Endothelial cell of umbilical vein (primary cell): Measurements from ENCODE around the gene RNLS. TPM values are rescaled to one million over a fixed set of nuclear protein-coding genes. Genes with fewer than 3 reads are reported as not detected.

ENCODE experiments used
- BruUV-seq: library from RNA; stranded (reverse); fragments of 400-500 nt; replicated peaks from 2 replicates; lab custom pipeline; 2021; lab: Mats Ljungman, UMichigan
- CTCF ChIA-PET: fragments of 300-600, 350-600 bp; sonication (Branson Sonifier 250); formaldehyde crosslinking; loops from one replicate; lab custom pipeline; 2021; ENCODE audit warnings: antibody characterized with exemption, inconsistent platforms; lab: Charles Lee
- POLR2A ChIA-PET: fragments of 300-600, 350-600 bp; sonication (Branson Sonifier 250); formaldehyde crosslinking; loops from one replicate; lab custom pipeline; 2021; ENCODE audit warnings: antibody characterized with exemption, inconsistent platforms; lab: Charles Lee
- DNase-seq: peaks from one replicate; pipeline ENCODE4 v3.0.0-alpha.2; 2011; ENCODE audit warnings: low read depth, low spot score
- FAIRE-seq: peaks from 2 replicates; lab custom pipeline; 2011; peaks lifted over from hg19 to GRCh38; lab: Jason Lieb, UNC
- H2AFZ ChIP-seq: 2 replicates; pipeline ENCODE4 v1.6.0; 2012; ENCODE audit warnings: low read depth, low read length, control low read depth, inconsistent platforms
- H3K27ac ChIP-seq: 2 replicates; pipeline ENCODE4 v1.5.1; 2011; ENCODE audit warnings: low read depth, mild to moderate bottlenecking, control low read depth, low read length, moderate library complexity; ENCODE audit not compliant: insufficient read depth
- H3K27me3 ChIP-seq, 2 experiments: 2 replicates each; pipeline versions ENCODE4 v1.6.0 to v1.6.1; 2011; ENCODE audit warnings: low read length in 2 of 2, mixed read lengths in 1 of 2; ENCODE audit not compliant: control insufficient read depth in 2 of 2, insufficient read depth in 2 of 2
- H3K36me3 ChIP-seq, 2 experiments: 2 replicates in 1 of 2; 3 replicates in 1 of 2; pipeline ENCODE4 v1.5.1; 2011; ENCODE audit warnings: low read length in 2 of 2, mild to moderate bottlenecking in 1 of 2, moderate library complexity in 1 of 2; ENCODE audit not compliant: control insufficient read depth in 2 of 2, insufficient read depth in 2 of 2; ENCODE audit errors: extremely low read depth in 1 of 2
- H3K4me1 ChIP-seq: 3 replicates; pipeline ENCODE4 v1.5.1; 2011; ENCODE audit warnings: mild to moderate bottlenecking, low read length; ENCODE audit not compliant: control insufficient read depth, insufficient read depth; ENCODE audit errors: extremely low read depth
- H3K4me2 ChIP-seq: 2 replicates; pipeline ENCODE4 v1.6.1; 2011; ENCODE audit warnings: low read length, control low read depth, mixed read lengths; ENCODE audit not compliant: insufficient read depth
- H3K4me3 ChIP-seq, 3 experiments: fragments of 200-600 bp in 1 of 3; sonication (generic), shearing (Covaris generic) in 1 of 3; replicated peaks in 1 of 3; 2 replicates each; pipeline ENCODE4 v1.5.1; 2011 to 2016; ENCODE audit warnings: control low read depth in 3 of 3, low read length in 3 of 3, mild to moderate bottlenecking in 2 of 3, inconsistent platforms in 1 of 3, low read depth in 1 of 3, moderate library complexity in 1 of 3; ENCODE audit not compliant: insufficient read depth in 1 of 3
- H3K79me2 ChIP-seq: 2 replicates; pipeline ENCODE4 v1.6.0; 2012; ENCODE audit warnings: low read length, inconsistent platforms; ENCODE audit not compliant: control insufficient read depth, insufficient read depth
- H3K9ac ChIP-seq: replicated peaks from 2 replicates; pipeline ENCODE3; 2011; ENCODE audit warnings: low read length, control low read depth; ENCODE audit not compliant: insufficient read depth; ENCODE audit errors: extremely low read depth
- H3K9me1 ChIP-seq: replicated peaks from 3 replicates; pipeline ENCODE4 v1.6.0; 2011; ENCODE audit warnings: mild to moderate bottlenecking, low read length; ENCODE audit not compliant: control insufficient read depth, insufficient read depth; ENCODE audit errors: extremely low read depth
- H3K9me3 ChIP-seq: replicated peaks from 2 replicates; pipeline ENCODE4 v1.5.1; 2012; ENCODE audit warnings: low read length, inconsistent platforms; ENCODE audit not compliant: control insufficient read depth, insufficient read depth
- H4K20me1 ChIP-seq: replicated peaks from 2 replicates; pipeline ENCODE3; 2011; ENCODE audit warnings: mild to moderate bottlenecking, low read length; ENCODE audit not compliant: control insufficient read depth, insufficient read depth; ENCODE audit errors: extremely low read depth
- EZH2 ChIP-seq: IDR thresholded peaks from 2 replicates; pipeline ENCODE4 v1.6.1; 2012; ENCODE audit warnings: borderline replicate concordance, low read depth, mild to moderate bottlenecking, moderate library complexity, low read length, inconsistent platforms; ENCODE audit not compliant: severe bottlenecking
- FOS ChIP-seq: IDR thresholded peaks from 2 replicates; pipeline ENCODE4 v1.6.1; 2011; ENCODE audit warnings: mild to moderate bottlenecking, low read length, moderate library complexity, borderline replicate concordance; ENCODE audit not compliant: insufficient read depth
- GATA2 ChIP-seq: IDR thresholded peaks from 2 replicates; pipeline ENCODE4 v1.7.0; 2011; ENCODE audit warnings: low read depth, mild to moderate bottlenecking, moderate library complexity, mixed read lengths, low read length; ENCODE audit not compliant: insufficient read length, insufficient read depth
- JUN ChIP-seq: IDR thresholded peaks from 2 replicates; pipeline ENCODE4 v1.6.1; 2011; ENCODE audit warnings: borderline replicate concordance, low read depth; ENCODE audit not compliant: insufficient read length, insufficient read depth
- MAX ChIP-seq: IDR thresholded peaks from 2 replicates; pipeline ENCODE4 v1.6.1; 2011; ENCODE audit not compliant: insufficient read depth, insufficient read length
- MYC ChIP-seq: IDR thresholded peaks from one replicate; pipeline ENCODE4 v1.6.1; 2011; ENCODE audit warnings: mild to moderate bottlenecking, low read depth, low read length
- POLR2A ChIP-seq: IDR thresholded peaks from 2 replicates; pipeline ENCODE4 v1.6.1; 2012; ENCODE audit warnings: low read depth, mild to moderate bottlenecking, control low read depth, low read length
- POLR2AphosphoS5 ChIP-seq: IDR thresholded peaks from 2 replicates; pipeline ENCODE4 v1.6.1; 2012; ENCODE audit warnings: low read depth, mild to moderate bottlenecking, control low read depth, low read length, moderate library complexity; ENCODE audit not compliant: insufficient read depth
- dilution Hi-C: fragments of 300-500 bp; cut with MboI; formaldehyde crosslinking; loops from one replicate; pipeline ENCODE4 v1.15.0; 2019; ENCODE audit warnings: low sequenced_read_pairs; ENCODE audit not compliant: extremely low pct_ligation_motif_present
- intact Hi-C: fragments of 100-400 bp; cut with micrococcal nuclease; formaldehyde crosslinking; loops from one replicate; pipeline ENCODE4 v1.10.0; 2022
- polyA plus RNA-seq, 4 experiments: library from polyadenylated mRNA; depleted of rRNA in 3 of 4; stranded (reverse) in 3 of 4; unstranded in 1 of 4; fragments of >200 nt; gene quantifications; 2 replicates each; pipeline versions ENCODE4 v1.2.1 to v1.2.3, GENCODE V29; 2011 to 2012; ENCODE audit warnings: missing spikeins in 1 of 4
- total RNA-seq: library from RNA; stranded (reverse); gene quantifications from 2 replicates; pipeline ENCODE4 v1.2.3, GENCODE V29; 2021
- TF ChIP-seq, protein P1 (sequence below), 2 donors: IDR thresholded peaks; 1 replicate in 1 of 2; 2 replicates in 1 of 2; pipeline ENCODE4 v1.5.1; 2011; ENCODE audit warnings: low read length in 2 of 2, mild to moderate bottlenecking in 2 of 2, moderate library complexity in 2 of 2, control low read depth in 1 of 2, inconsistent platforms in 1 of 2, low read depth in 1 of 2; ENCODE audit not compliant: insufficient read depth in 1 of 2; ENCODE audit errors: extremely low read depth in 1 of 2

Gene RNLS
- total and polyA plus RNA-seq, 2 donors (not counting 3 experiments of a cell fraction or from before 2014, with no cell fraction given) = 2.5 to 4.6 TPM

- Histone ChIP-seq H2AFZ (no peak overlapping the region), H3K4me1 (no peaks in the 10 kb centered on the region), H3K27me3 (no peaks in the 10 kb centered on the region), H3K4me2 (no peak overlapping the region), H3K9ac (no peak overlapping the region), H3K79me2 (no peaks in the 10 kb centered on the region), H3K27ac (no peak overlapping the region), H3K9me3 (no peaks in the 10 kb centered on the region), H4K20me1 (no peaks in the 10 kb centered on the region), H3K4me3 (no peak overlapping the region), H3K9me1 (no peaks in the 10 kb centered on the region), H3K36me3 (no peaks in the 10 kb centered on the region)
- intact Hi-C loops (no loop called here), dilution Hi-C loops (no loop called here)
- ChIA-PET POLR2A (no interaction called here), CTCF (interaction anchor here (0.6 to 0.8 kb wide), 2 partner anchors 11 to 22 kb away, joined by 3 read pairs; no protein-coding TSS in a partner anchor)
- FAIRE-seq (no peak), DNase-seq (no peak)
- TF ChIP-seq FOS = no peak
- no peak for TF ChIP-seq GATA2
- no peak for TF ChIP-seq POLR2AphosphoS5
- no peak for TF ChIP-seq POLR2A
- no peak for TF ChIP-seq MYC
- TF ChIP-seq, protein P1, sequence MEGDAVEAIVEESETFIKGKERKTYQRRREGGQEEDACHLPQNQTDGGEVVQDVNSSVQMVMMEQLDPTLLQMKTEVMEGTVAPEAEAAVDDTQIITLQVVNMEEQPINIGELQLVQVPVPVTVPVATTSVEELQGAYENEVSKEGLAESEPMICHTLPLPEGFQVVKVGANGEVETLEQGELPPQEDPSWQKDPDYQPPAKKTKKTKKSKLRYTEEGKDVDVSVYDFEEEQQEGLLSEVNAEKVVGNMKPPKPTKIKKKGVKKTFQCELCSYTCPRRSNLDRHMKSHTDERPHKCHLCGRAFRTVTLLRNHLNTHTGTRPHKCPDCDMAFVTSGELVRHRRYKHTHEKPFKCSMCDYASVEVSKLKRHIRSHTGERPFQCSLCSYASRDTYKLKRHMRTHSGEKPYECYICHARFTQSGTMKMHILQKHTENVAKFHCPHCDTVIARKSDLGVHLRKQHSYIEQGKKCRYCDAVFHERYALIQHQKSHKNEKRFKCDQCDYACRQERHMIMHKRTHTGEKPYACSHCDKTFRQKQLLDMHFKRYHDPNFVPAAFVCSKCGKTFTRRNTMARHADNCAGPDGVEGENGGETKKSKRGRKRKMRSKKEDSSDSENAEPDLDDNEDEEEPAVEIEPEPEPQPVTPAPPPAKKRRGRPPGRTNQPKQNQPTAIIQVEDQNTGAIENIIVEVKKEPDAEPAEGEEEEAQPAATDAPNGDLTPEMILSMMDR (IDR thresholded peaks at IDR 0.05; ENCODE audit: extremely low read depth in 1 of 2, insufficient read depth in 1 of 2, low read depth in 1 of 2, low read length in 2 of 2) = no peak
- TF ChIP-seq MAX = no peak
- no peak for TF ChIP-seq JUN
- TF ChIP-seq EZH2 = no peak
- BruUV-seq = no TSS peak
Measured at GRCh38 chr10:88409824-88410223, 173.3 kb downstream of the RNLS start.
